HG03469 (cell line): Measurements from ENCODE around the gene FAM167B.
A peak's percentile ranks its signal among the peaks of the same experiment; 100 is the strongest.

ENCODE experiments used
- ATAC-seq: cut with Tn5 transposase; IDR thresholded peaks from one replicate; pipeline ENCODE4 v1.9.1; 2021; ENCODE audit warnings: mild to moderate bottlenecking, moderate library complexity, moderate number of reproducible peaks; ENCODE audit not compliant: unreplicated experiment

Gene FAM167B

GRCh38 chr1:32221980-32222755 lies 24.9 kb upstream of the FAM167B start, which contains the start of the genes EIF3I and TMEM234:
Gene EIF3I, plus strand, starts transcription at chr1:32222407. Its CDS starts 35 bp downstream, at chr1:32222442.
Gene TMEM234, minus strand, starts transcription at chr1:32222353. Its CDS starts 31 bp downstream, at chr1:32222322.
- ATAC-seq, result peak; percentile 84

DNA sequence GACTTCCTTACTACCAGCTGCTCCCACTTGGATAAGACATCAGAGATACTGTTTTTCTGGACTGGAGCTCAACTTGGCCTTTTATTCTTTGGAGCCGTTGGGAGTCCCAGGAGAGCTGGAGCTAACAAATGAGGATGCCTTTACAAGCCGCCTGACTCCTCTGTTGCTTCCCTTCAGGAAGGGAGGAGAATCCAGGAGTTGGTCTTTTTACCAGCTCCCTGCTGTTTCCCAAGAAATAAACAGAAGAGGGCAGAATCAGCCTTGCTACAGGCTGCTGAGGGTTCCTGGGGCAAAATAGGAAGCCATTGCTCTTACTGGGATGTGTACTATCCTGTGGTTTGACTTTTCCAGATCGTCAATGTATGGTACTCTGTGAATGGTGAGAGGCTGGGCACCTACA lies 23.3 kb upstream of the FAM167B start:
- no peak for ATAC-seq

GRCh38 chr1:32224285-32224684 lies 22.7 kb upstream of the FAM167B start:
- no peak for ATAC-seq

DNA sequence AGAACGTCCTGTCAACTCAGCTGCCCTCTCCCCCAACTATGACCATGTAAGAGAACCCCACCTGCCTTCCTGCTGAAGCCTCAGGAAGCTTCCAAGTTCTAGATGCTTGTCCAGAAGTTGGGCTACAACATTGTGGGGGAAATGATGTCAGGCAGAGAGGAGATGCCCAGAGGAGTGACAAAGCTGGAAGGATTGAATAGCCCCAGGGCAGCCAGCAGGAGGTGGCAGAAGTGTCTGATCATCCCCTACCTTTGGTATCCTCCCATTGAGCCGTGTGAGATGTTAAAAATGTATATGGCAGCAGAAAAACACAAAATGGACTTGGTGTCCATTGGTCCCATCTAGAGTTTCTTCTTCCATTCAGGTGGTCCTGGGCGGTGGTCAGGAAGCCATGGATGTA lies 18.3 kb upstream of the FAM167B start:
- ATAC-seq, result no peak

DNA sequence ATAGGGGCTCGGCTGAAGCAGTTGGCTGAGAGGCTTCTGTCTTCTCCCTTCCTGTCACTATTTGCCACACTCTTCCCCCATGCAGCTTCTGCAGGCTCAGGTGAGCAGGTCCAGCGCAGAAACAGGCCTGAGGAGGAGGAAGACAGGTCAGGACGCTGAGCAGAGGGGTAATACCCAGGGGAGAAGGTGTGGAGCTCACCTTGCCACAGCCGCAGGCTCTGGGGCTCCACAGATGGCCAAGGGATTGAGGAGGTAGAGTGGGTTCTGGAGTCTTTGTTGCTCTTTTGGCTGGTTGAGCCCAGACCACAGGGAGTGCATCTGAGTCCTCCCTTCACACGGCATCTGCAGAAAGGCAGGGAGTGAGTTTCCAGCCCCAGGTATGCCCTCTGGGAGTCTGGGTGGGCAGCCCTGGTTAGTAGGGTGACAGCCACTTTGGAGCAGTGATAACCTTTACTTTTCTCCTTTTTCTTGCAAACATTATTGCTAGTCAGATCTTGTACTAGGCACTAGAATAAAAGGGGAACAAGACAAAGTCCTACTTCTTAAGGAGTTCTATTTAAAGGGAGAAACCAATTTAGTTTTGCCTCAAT lies 15.1 kb upstream of the FAM167B start:
- ATAC-seq, result no peak

GRCh38 chr1:32232558-32233304 lies 14.3 kb upstream of the FAM167B start:
- no peak for ATAC-seq

DNA sequence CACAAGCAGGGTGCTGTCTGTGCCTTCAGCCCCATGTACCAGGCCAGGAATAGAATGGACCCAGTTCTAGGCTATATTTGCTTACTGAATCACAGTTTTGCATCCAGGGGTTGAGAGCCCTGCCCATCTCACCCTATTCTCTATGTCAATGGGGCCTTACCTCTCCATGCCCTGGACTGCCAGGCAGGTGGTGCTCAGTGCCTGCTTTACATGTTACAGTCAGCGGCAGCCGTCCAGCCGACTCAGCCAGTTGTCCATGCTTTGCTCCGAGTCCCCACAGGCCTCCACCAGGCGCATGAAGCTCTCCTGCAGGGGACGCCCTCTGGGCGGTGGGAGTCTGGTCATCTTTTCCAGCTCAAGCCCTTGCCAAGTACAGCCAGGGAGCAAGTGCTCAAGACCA lies 12.2 kb upstream of the FAM167B start:
- ATAC-seq, result no peak

GRCh38 chr1:32239337-32239736 lies 7.7 kb upstream of the FAM167B start:
- ATAC-seq, result no peak

DNA sequence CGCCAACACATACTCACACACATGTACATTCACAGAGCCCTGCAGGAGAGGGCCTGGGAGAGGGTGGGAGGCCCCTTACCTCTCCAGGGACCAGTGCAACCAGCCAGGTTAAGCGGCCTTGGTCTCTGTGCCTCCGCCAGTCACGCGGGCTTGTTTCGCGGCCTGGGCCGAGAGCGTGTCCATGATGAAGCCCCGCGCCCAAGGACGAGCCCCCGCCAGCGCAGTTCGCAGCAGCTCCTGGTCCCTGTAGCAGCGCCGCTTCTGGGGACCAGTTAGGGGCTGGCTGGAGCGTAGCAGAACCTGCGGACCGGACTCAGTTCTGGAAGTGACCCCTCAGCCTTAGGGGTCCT lies 7.3 kb upstream of the FAM167B start:
- ATAC-seq, result no peak

DNA sequence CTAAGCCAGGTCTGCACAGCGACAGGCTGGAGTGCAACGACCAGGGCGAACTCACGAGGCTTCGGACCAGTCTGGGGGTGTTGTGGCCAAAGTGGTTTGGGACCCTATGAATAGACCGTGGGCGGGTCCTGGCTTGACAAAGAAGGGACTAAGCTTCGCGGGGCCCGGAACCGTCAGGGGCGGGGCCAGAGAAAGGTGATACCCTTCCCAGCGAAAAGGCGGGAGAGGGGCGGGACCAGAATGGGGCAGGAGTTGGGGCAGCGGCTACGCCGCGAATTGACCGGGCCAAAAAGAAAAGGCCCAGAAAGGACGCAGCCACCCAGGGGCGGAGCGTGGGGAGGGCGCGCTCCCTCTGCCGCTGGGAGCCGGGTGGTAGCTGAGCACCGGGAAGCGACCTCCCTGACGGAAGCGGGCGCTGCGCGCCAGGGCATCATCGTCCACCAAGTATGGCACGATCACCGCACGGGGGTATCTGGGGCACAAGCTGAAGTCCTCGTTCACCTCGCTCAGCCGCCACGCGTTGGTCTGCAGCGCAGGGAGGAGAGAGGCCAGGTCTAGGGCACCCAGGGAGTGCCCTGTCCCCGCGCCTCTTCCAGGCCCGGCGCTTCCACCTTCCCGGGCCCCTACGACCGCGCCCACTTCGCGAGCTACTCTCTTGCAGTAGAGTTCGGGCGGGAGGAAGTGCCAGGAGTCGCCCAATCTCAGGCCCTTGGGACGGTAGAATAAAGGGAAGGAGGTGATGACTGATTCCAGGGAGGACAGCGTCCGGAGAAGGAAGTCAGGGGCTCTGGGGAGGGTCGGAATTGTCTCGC lies 6.7 kb upstream of the FAM167B start:
- ATAC-seq, result no peak

GRCh38 chr1:32241001-32241763 lies 5.8 kb upstream of the FAM167B start:
- no peak for ATAC-seq

- no peak for ATAC-seq
These were observed 4.6 kb upstream of the FAM167B start for GRCh38 chr1:32242341-32242851.

- ATAC-seq, result no peak
These were observed 430 bp downstream of the FAM167B start for GRCh38 chr1:32247452-32247851.

DNA sequence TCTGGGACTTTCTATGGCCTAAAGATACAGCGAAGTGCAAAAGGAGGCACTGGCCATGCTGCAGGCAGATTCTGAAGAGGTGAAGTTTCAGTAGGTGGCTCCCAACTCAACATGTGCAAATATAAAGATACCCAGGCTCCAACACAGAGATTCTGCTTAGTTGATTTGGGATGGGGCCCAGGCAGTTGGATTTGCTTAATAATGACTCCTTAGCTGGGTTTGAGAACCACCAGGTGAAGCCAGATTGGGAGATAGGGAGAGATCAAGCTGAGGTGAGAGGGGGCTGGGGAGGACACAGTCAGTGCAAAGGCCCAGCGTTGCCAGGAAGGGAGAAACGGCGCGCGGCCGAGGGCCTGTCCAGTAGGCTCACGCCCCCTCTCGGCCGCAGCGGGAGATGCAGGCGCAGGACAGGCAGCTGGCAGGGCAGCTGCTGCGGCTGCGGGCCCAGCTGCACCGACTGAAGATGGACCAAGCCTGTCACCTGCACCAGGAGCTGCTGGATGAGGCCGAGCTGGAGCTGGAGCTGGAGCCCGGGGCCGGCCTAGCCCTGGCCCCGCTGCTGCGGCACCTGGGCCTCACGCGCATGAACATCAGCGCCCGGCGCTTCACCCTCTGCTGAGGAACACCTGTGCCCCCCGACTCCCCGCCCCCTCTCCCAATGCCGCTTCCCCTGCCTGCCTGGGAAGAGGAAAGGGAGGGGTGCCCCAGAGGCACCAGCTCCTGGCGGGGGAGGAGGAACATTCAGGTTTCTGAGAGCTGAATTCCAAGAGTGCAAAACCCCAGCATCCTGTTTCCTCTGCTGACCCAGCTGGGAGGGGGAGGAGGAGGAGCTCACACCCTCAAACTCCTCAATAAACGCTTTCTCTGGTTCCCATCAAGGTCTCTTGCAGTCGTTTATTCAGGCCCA lies 1.2 kb downstream of the FAM167B start:
- no peak for ATAC-seq

- peak; percentile 33 for ATAC-seq
These were observed 3.0 kb downstream of the FAM167B start for GRCh38 chr1:32249831-32250525.

DNA sequence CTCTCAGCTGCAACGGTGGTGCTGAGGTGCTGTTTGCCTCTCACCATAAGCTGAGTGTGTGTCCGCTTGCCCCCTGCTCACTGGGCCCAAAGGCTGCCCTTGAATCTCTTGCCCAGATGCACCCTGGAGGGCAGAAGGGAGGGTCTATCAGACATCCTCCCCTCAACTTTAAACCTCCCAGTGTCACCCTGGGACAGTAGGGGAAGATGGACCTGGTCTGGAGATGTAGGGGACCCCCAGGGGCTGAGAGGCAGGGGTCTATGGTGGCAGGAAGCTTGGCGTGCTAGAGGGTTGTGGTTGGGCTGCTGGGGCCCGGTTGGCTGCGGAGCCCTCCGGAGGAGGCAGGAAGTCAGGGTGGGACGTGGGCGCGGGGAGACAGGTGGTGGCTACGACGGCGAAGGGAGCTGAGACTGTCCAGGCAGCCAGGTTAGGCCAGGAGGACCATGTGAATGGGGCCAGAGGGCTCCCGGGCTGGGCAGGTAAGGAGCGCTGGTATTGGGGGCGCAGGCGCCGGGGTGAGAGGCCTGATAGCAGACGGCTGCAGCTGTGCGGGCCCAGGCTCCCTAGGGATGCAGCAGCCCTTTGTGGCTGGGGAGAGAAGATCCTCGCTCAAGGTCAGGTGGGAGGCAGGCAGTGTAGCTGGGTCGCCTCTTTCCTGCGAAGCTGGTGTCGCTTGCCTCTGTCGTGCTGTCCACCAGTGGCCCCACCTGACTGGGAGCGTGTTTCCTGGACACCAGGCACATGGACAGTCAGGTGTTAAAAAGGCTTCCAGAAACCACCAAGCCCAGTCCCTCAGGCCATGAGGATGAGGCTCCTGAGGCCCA lies 4.1 kb downstream of the FAM167B start, which contains the start of gene LCK:
TSS of gene LCK (plus strand) at position 373 of the 824 bp plus-strand sequence. CDS start 23,065 bp downstream, outside the sequence.
- ATAC-seq, result no peak
